Neural cell (in vitro differentiated cells): ENCODE measurements around the gene SP100.

Source experiments
- CTCF ChIP-seq: fragments of 450-650 bp; IDR thresholded peaks from 2 replicates; pipeline ENCODE4 v1.5.1; 2014; ENCODE audit warnings: antibody characterized with exemption, mild to moderate bottlenecking, moderate library complexity; ENCODE audit not compliant: poor library complexity, severe bottlenecking
- EP300 ChIP-seq: fragments of 450-650 bp; conservative IDR thresholded peaks from 2 replicates; pipeline ENCODE4 v1.6.1; 2014; ENCODE audit warnings: antibody characterized with exemption, mild to moderate bottlenecking, moderate library complexity; ENCODE audit not compliant: poor library complexity, severe bottlenecking
- EZH2 ChIP-seq: fragments of 200-600, 300-800 bp; shearing (Covaris generic), sonication (generic); IDR thresholded peaks from 2 replicates; pipeline ENCODE4 v1.6.1; 2014; ENCODE audit warnings: antibody characterized with exemption, low read length, borderline replicate concordance, mild to moderate bottlenecking; ENCODE audit not compliant: insufficient read depth, poor library complexity, severe bottlenecking
- MXI1 ChIP-seq: fragments of 450-650 bp; conservative IDR thresholded peaks from 2 replicates; pipeline ENCODE4 v1.6.1; 2014; ENCODE audit warnings: antibody characterized with exemption, mild to moderate bottlenecking; ENCODE audit not compliant: poor library complexity, severe bottlenecking
- POLR2AphosphoS5 ChIP-seq: IDR thresholded peaks from 2 replicates; pipeline ENCODE4 v1.6.1; 2012
- RAD21 ChIP-seq: fragments of 450-650 bp; conservative IDR thresholded peaks from 2 replicates; pipeline ENCODE4 v1.6.1; 2014; ENCODE audit warnings: antibody characterized with exemption, mild to moderate bottlenecking, moderate library complexity
- SMC3 ChIP-seq: fragments of 450-650 bp; conservative IDR thresholded peaks from 2 replicates; pipeline ENCODE4 v1.6.1; 2014; ENCODE audit warnings: antibody characterized with exemption, mild to moderate bottlenecking, moderate library complexity; ENCODE audit not compliant: poor library complexity
- TAF1 ChIP-seq: IDR thresholded peaks from 2 replicates; pipeline ENCODE4 v1.6.1; 2012; ENCODE audit warnings: low read depth
- TF ChIP-seq, protein P1 (sequence below): IDR thresholded peaks from 2 replicates; pipeline ENCODE4 v1.6.1; 2012; ENCODE audit warnings: borderline replicate concordance

- no peak for TF ChIP-seq POLR2AphosphoS5
- TF ChIP-seq EP300, result no peak
- no peak for TF ChIP-seq EZH2
- TF ChIP-seq CTCF, result no peak
- no peak for TF ChIP-seq TAF1
- no peak for TF ChIP-seq SMC3
- no peak for TF ChIP-seq RAD21
- TF ChIP-seq, protein P1, sequence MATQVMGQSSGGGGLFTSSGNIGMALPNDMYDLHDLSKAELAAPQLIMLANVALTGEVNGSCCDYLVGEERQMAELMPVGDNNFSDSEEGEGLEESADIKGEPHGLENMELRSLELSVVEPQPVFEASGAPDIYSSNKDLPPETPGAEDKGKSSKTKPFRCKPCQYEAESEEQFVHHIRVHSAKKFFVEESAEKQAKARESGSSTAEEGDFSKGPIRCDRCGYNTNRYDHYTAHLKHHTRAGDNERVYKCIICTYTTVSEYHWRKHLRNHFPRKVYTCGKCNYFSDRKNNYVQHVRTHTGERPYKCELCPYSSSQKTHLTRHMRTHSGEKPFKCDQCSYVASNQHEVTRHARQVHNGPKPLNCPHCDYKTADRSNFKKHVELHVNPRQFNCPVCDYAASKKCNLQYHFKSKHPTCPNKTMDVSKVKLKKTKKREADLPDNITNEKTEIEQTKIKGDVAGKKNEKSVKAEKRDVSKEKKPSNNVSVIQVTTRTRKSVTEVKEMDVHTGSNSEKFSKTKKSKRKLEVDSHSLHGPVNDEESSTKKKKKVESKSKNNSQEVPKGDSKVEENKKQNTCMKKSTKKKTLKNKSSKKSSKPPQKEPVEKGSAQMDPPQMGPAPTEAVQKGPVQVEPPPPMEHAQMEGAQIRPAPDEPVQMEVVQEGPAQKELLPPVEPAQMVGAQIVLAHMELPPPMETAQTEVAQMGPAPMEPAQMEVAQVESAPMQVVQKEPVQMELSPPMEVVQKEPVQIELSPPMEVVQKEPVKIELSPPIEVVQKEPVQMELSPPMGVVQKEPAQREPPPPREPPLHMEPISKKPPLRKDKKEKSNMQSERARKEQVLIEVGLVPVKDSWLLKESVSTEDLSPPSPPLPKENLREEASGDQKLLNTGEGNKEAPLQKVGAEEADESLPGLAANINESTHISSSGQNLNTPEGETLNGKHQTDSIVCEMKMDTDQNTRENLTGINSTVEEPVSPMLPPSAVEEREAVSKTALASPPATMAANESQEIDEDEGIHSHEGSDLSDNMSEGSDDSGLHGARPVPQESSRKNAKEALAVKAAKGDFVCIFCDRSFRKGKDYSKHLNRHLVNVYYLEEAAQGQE, result no peak
- TF ChIP-seq MXI1, result no peak
Observed at GRCh38 chr2:230589497-230590015, 173.6 kb downstream of the SP100 start.
